K562 (cell line): Measurements from ENCODE around the gene EPB42. TPM values are rescaled to one million over a fixed set of nuclear protein-coding genes. Genes with fewer than 3 reads are reported as not detected.

Experiments used
- ATAC-seq: fragments of 200-7000 bp; cut with Tn5 transposase; 3 replicates; pipeline ENCODE4 v1.9.1; 2020; ENCODE audit warnings: moderate library complexity
- BruUV-seq: library from RNA; stranded (reverse); fragments of 400-500 nt; replicated peaks from 2 replicates; lab custom pipeline; 2021; lab: Mats Ljungman, UMichigan
- CTCF ChIA-PET: fragments of 300-600 bp; formaldehyde crosslinking; extraction: SDS; loops from one replicate; lab custom pipeline; 2021; ENCODE audit warnings: low intra/inter-chr PET ratio; lab: Yijun Ruan, JAX
- POLR2A ChIA-PET: fragments of 300-600, 350-650 bp; sonication (Branson Sonifier 250); formaldehyde crosslinking; extraction: SDS; loops from one replicate; lab custom pipeline; 2021; ENCODE audit warnings: antibody characterized with exemption, inconsistent platforms; lab: Yijun Ruan, JAX
- DNase-seq, 4 experiments: peaks; one replicate each; pipeline versions ENCODE4 v3.0.0 to v3.0.0-alpha.2; 2011 to 2018; ENCODE audit warnings: low spot score in 3 of 4, mixed read lengths in 3 of 4; ENCODE audit errors: extremely low read depth in 1 of 4
- FAIRE-seq: peaks from 2 replicates; lab custom pipeline; 2011; peaks lifted over from hg19 to GRCh38; lab: Jason Lieb, UNC
- H2AFZ ChIP-seq: 2 replicates; pipeline ENCODE4 v1.6.0; 2011; ENCODE audit warnings: low read depth, low read length, control low read depth, inconsistent platforms
- H3K27ac ChIP-seq: fragments of 200-600 bp; 3 replicates; pipeline ENCODE4 v1.8.0; 2011; ENCODE audit warnings: low read depth, mild to moderate bottlenecking, control low read depth, inconsistent platforms, low read length, moderate library complexity, mixed read lengths; ENCODE audit errors: extremely low read depth
- H3K27me3 ChIP-seq, 2 experiments: fragments of 300-600 bp in 1 of 2; 2 replicates in 1 of 2; 3 replicates in 1 of 2; pipeline versions ENCODE4 v1.6.0 to v1.8.0; 2011; ENCODE audit warnings: inconsistent platforms in 2 of 2, low read length in 2 of 2, mild to moderate bottlenecking in 1 of 2, mixed read lengths in 1 of 2, moderate library complexity in 1 of 2; ENCODE audit not compliant: control insufficient read depth in 2 of 2, insufficient read depth in 2 of 2
- H3K36me3 ChIP-seq: fragments of 300-600 bp; 3 replicates; pipeline ENCODE4 v1.8.0; 2011; ENCODE audit warnings: mild to moderate bottlenecking, low read length, inconsistent platforms; ENCODE audit not compliant: control insufficient read depth, insufficient read depth
- H3K4me1 ChIP-seq, 2 experiments: fragments of 200-600 bp in 1 of 2; replicated peaks in 1 of 2; 2 replicates in 1 of 2; 3 replicates in 1 of 2; pipeline versions ENCODE4 v1.5.1 to v1.8.0; 2011; ENCODE audit warnings: inconsistent platforms in 2 of 2, low read length in 2 of 2, mild to moderate bottlenecking in 1 of 2, mixed read lengths in 1 of 2, moderate library complexity in 1 of 2; ENCODE audit not compliant: control insufficient read depth in 2 of 2, insufficient read depth in 2 of 2
- H3K4me2 ChIP-seq: 2 replicates; pipeline ENCODE4 v1.6.1; 2011; ENCODE audit warnings: low read length, control low read depth, inconsistent platforms, mixed read lengths; ENCODE audit not compliant: insufficient read depth
- H3K4me3 ChIP-seq: fragments of 200-600 bp; sonication (generic), shearing (Covaris generic); 2 replicates; pipeline ENCODE4 v1.5.1; 2016; ENCODE audit warnings: control low read depth, inconsistent platforms
- H3K79me2 ChIP-seq: fragments of 200-600 bp; 3 replicates; pipeline ENCODE4 v1.8.0; 2011; ENCODE audit warnings: low read length, inconsistent platforms; ENCODE audit not compliant: control insufficient read depth, insufficient read depth
- H3K9ac ChIP-seq, 2 experiments: 2 replicates each; pipeline versions ENCODE4 v1.6.0 to v1.6.1; 2011; ENCODE audit warnings: low read depth in 2 of 2, low read length in 2 of 2, control low read depth in 1 of 2, inconsistent platforms in 1 of 2, mild to moderate bottlenecking in 1 of 2, mixed read lengths in 1 of 2; ENCODE audit not compliant: insufficient read depth in 1 of 2
- H3K9me1 ChIP-seq: one replicate; pipeline ENCODE4 v1.6.0; 2011; ENCODE audit warnings: inconsistent platforms, mild to moderate bottlenecking, low read length, moderate library complexity; ENCODE audit not compliant: control insufficient read depth, insufficient read depth
- H3K9me3 ChIP-seq: replicated peaks from 2 replicates; pipeline ENCODE4 v1.5.1; 2011; ENCODE audit warnings: low read depth, low read length, inconsistent platforms; ENCODE audit not compliant: control insufficient read depth, insufficient read depth
- H4K20me1 ChIP-seq: replicated peaks from 2 replicates; pipeline ENCODE4 v1.6.1; 2011; ENCODE audit warnings: low read length, inconsistent platforms, mixed read lengths; ENCODE audit not compliant: control insufficient read depth, insufficient read depth
- OTX1 ChIP-seq: fragments of 450-650 bp; formaldehyde crosslinking; IDR thresholded peaks from 2 replicates; pipeline ENCODE4 v1.4.0; 2022; ENCODE audit warnings: mild to moderate bottlenecking
- POLR2B ChIP-seq: fragments of 450-650 bp; IDR thresholded peaks from 2 replicates; pipeline ENCODE4 v1.6.1; 2018; ENCODE audit warnings: low read depth; ENCODE audit not compliant: partially characterized antibody
- RAD51 ChIP-seq: fragments of 450-650 bp; IDR thresholded peaks from 2 replicates; pipeline ENCODE4 v1.7.1; 2016; ENCODE audit warnings: low read depth, mild to moderate bottlenecking, borderline replicate concordance
- USF1 ChIP-seq: sonication (generic); formaldehyde crosslinking; IDR thresholded peaks from 2 replicates; pipeline ENCODE4 v1.9.0; 2022; ENCODE audit warnings: mild to moderate bottlenecking, missing genetic modification reagents
- USF2 ChIP-seq: sonication (generic); formaldehyde crosslinking; IDR thresholded peaks from 2 replicates; pipeline ENCODE4 v1.5.0; 2020; ENCODE audit warnings: missing genetic modification reagents
- WGBS: fragments of 100-300 bp; shearing (Covaris generic); methylation state at CpG from one replicate; pipeline ENCODE4 v1.1.6; 2016; ENCODE audit warnings: low coverage, mixed read lengths; ENCODE audit not compliant: insufficient coverage; ENCODE audit errors: missing lambda C conversion rate; 5-methylcytosine and 5-hydroxymethylcytosine counted together
- in situ Hi-C: fragments of 300-500 bp; cut with MboI; formaldehyde crosslinking; loops from 4 replicates; pipeline ENCODE4 v1.15.0; 2018; ENCODE audit warnings: inconsistent platforms, mixed read lengths
- intact Hi-C: fragments of 100-400 bp; cut with micrococcal nuclease; formaldehyde crosslinking; loops from 2 replicates; pipeline ENCODE4 v1.14.2; 2022
- polyA plus RNA-seq, 8 experiments: library from polyadenylated mRNA; depleted of rRNA in 4 of 8; stranded (reverse) in 5 of 8; unstranded in 3 of 8; fragments of >200 nt; fragmentation: Nextera tagmentation in 2 of 8; fragmentation: Illumina TruSeq in 1 of 8; extraction: Ambion mirVana in 2 of 8; extraction: Trizol in 1 of 8; gene quantifications; 2 replicates each; pipeline versions ENCODE4 v1.2.1 to v1.2.3, GENCODE V29; 2011 to 2014; ENCODE audit warnings: inconsistent platforms in 1 of 8, missing spikeins in 1 of 8
- total RNA-seq, 7 experiments: library from RNA; depleted of rRNA in 6 of 7; stranded (reverse); fragments of >200 nt in 6 of 7; fragmentation: Illumina TruSeq in 2 of 7; extraction: Trizol in 2 of 7; gene quantifications; 2 replicates each; pipeline versions ENCODE4 v1.2.1 to v1.2.3, GENCODE V29; 2011 to 2021; ENCODE audit warnings: low replicate concordance in 1 of 7
- TF ChIP-seq, protein P1 (sequence below): fragments of 250-450 bp; sonication (Bioruptor Pico); IDR thresholded peaks from 2 replicates; pipeline ENCODE4 v1.5.0; 2022; ENCODE audit warnings: mild to moderate bottlenecking
- TF ChIP-seq, protein P2 (sequence below): fragments of 450-650 bp; formaldehyde crosslinking; IDR thresholded peaks from 2 replicates; pipeline ENCODE4 v1.4.0; 2020; ENCODE audit warnings: mild to moderate bottlenecking, moderate library complexity

The EPB42 gene
- total and polyA plus RNA-seq, 9 of the 15 experiments (the other 6 are each of a cell fraction or from before 2014, with no cell fraction given): 0.38 to 2.3 (median 1.4) TPM

DNA sequence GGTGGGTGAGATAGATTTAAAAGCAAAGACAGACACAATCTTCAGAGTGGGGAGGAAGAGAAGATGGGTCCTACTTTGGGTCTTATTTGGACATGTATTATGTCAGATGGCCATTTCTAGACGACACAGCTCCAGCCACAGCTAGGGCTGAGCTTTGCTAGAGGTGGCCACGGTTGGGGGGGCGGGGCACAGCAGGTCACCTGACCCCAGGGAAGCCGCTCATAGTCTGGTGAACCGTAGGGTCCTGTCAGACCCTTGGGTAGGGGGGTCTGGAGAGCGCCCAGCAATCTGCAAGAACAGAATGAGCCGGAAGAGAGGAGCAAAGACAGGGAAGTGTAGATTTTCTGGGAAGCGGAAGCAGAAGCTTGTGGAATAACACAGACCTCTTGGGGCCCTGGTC, 6.6 kb downstream of the EPB42 start:
- Histone ChIP-seq H3K36me3 (no peaks in the 10 kb centered on the region), H3K27me3 (no peaks in the 10 kb centered on the region), H4K20me1 (no peaks in the 10 kb centered on the region), H3K9me1 (no peaks in the 10 kb centered on the region), H2AFZ (peak overlapping the region; percentile 43), H3K4me1 (peaks cover 8 to 14% of the 10 kb centered on the region in 2 experiments; a peak in 4 of 5 replicates), H3K9ac (no peak overlapping the region), H3K79me2 (no peaks in the 10 kb centered on the region), H3K9me3 (no peaks in the 10 kb centered on the region; the same call in 1 of the 2 replicates), H3K4me2 (no peak overlapping the region), H3K4me3 (no peak overlapping the region), H3K27ac (no peak overlapping the region)
- BruUV-seq: no TSS peak
- peak in 2 of 4 experiments; percentile 16 to 24 for DNase-seq
- in situ Hi-C loops: no loop called here
- intact Hi-C loops: no loop called here
- FAIRE-seq: no peak
- CTCF ChIA-PET: no interaction called here
- ATAC-seq: peak; percentile 57
- POLR2A ChIA-PET: interaction anchor here (0.6 to 2.2 kb wide), 3 partner anchors 11 to 37 kb away, joined by 3 to 10 read pairs (median 3); no protein-coding TSS in a partner anchor
- 39% methylated on average over 8 of the region's 8 CpGs for WGBS
- TF ChIP-seq POLR2B (no peak), USF1 (CRISPR knock-in tag) (peak; percentile 54), RAD51 (peak; percentile 62; the same call in 1 of the 2 replicates), USF2 (CRISPR knock-in tag) (peak; percentile 63), OTX1 (CRISPR knock-in tag) (no peak)
- TF ChIP-seq, protein P1, sequence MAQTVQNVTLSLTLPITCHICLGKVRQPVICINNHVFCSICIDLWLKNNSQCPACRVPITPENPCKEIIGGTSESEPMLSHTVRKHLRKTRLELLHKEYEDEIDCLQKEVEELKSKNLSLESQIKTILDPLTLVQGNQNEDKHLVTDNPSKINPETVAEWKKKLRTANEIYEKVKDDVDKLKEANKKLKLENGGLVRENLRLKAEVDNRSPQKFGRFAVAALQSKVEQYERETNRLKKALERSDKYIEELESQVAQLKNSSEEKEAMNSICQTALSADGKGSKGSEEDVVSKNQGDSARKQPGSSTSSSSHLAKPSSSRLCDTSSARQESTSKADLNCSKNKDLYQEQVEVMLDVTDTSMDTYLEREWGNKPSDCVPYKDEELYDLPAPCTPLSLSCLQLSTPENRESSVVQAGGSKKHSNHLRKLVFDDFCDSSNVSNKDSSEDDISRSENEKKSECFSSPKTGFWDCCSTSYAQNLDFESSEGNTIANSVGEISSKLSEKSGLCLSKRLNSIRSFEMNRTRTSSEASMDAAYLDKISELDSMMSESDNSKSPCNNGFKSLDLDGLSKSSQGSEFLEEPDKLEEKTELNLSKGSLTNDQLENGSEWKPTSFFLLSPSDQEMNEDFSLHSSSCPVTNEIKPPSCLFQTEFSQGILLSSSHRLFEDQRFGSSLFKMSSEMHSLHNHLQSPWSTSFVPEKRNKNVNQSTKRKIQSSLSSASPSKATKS (CRISPR knock-in tag): no peak
- TF ChIP-seq, protein P2, sequence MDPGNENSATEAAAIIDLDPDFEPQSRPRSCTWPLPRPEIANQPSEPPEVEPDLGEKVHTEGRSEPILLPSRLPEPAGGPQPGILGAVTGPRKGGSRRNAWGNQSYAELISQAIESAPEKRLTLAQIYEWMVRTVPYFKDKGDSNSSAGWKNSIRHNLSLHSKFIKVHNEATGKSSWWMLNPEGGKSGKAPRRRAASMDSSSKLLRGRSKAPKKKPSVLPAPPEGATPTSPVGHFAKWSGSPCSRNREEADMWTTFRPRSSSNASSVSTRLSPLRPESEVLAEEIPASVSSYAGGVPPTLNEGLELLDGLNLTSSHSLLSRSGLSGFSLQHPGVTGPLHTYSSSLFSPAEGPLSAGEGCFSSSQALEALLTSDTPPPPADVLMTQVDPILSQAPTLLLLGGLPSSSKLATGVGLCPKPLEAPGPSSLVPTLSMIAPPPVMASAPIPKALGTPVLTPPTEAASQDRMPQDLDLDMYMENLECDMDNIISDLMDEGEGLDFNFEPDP (CRISPR knock-in tag): no peak
- TF ChIP-seq, all 486 proteins: peak for 3
